ENCODE measurements around the gene CAMK2B.

Gene CAMK2B

DNA sequence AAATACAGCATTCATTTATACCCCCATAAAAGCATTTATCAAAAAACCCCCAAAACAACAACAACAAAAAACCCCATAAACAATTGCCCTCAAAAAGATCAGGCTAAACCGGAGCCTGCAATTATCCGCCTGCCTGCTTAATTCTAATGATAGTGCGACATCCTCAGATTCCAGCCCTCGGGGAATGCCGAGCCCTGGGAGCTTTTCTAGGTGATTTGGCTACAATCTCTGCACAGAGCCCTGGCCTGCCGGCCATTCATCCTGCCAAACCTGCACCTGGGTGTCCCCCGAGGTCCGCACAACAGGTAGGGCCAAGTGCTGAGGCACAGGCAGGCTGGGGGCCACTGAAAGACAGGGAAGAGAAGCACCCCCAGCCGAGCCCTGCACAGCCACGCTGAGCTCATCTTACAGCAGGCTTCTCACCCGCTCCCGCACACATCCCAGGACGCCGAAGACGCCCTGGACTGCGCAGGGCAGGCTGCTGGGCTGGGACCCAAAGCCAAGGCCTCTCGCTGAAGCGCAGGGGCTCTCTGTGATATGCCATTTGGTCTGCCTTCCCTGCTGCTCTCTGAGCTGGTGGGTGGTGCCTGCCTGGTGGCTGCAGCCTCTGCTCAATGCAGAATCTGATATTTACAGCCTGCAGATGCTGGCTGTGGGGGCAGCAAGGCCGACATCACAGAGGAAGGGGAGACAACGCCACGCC lies 57.5 kb downstream of the CAMK2B start:
- TF ChIP-seq, protein P1, sequence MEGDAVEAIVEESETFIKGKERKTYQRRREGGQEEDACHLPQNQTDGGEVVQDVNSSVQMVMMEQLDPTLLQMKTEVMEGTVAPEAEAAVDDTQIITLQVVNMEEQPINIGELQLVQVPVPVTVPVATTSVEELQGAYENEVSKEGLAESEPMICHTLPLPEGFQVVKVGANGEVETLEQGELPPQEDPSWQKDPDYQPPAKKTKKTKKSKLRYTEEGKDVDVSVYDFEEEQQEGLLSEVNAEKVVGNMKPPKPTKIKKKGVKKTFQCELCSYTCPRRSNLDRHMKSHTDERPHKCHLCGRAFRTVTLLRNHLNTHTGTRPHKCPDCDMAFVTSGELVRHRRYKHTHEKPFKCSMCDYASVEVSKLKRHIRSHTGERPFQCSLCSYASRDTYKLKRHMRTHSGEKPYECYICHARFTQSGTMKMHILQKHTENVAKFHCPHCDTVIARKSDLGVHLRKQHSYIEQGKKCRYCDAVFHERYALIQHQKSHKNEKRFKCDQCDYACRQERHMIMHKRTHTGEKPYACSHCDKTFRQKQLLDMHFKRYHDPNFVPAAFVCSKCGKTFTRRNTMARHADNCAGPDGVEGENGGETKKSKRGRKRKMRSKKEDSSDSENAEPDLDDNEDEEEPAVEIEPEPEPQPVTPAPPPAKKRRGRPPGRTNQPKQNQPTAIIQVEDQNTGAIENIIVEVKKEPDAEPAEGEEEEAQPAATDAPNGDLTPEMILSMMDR (IDR thresholded peaks at IDR 0.05; ENCODE audit: borderline replicate concordance, extremely low read depth, low read length, poor library complexity, severe bottlenecking), result no peak
- TF ChIP-seq EZH2 (IDR thresholded peaks at IDR 0.05; ENCODE audit: borderline replicate concordance, low read depth, low read length, severe bottlenecking), result no peak
- no peak for ATAC-seq (ENCODE audit: insufficient read depth, low read depth)
- Histone ChIP-seq H3K27me3 (ENCODE audit: insufficient read depth, low read length, poor library complexity) (peaks cover 34% of the 10 kb centered on the region), H4K20me1 (ENCODE audit: insufficient read depth, low read length) (no peaks in the 10 kb centered on the region), H3K27ac (ENCODE audit: low read length) (no peak overlapping the region), H3K4me1 (ENCODE audit: insufficient read depth, low read length) (no peaks in the 10 kb centered on the region), H3K4me3 (ENCODE audit: low read depth in 1 of 2, low read length in 2 of 2) (no peak overlapping the region), H3K9ac (ENCODE audit: low read depth, low read length) (no peak overlapping the region), H3K4me2 (ENCODE audit: insufficient read depth, low read length) (no peak overlapping the region), H3K9me3 (ENCODE audit: insufficient read depth, low read length, severe bottlenecking) (no peaks in the 10 kb centered on the region), H3K79me2 (ENCODE audit: insufficient read depth, low read length) (no peaks in the 10 kb centered on the region), H3K36me3 (ENCODE audit: insufficient read depth, low read length) (no peaks in the 10 kb centered on the region), H2AFZ (ENCODE audit: low read depth, low read length) (no peak overlapping the region)
- no peak for DNase-seq

- Histone ChIP-seq H4K20me1 (ENCODE audit: insufficient read depth, low read length) (no peaks in the 10 kb centered on the region), H3K4me2 (ENCODE audit: insufficient read depth, low read length) (no peak overlapping the region), H3K9me3 (ENCODE audit: insufficient read depth, low read length, severe bottlenecking) (no peaks in the 10 kb centered on the region), H3K27ac (ENCODE audit: low read length) (no peak overlapping the region), H3K79me2 (ENCODE audit: insufficient read depth, low read length) (no peaks in the 10 kb centered on the region), H3K9ac (ENCODE audit: low read depth, low read length) (no peak overlapping the region), H3K27me3 (ENCODE audit: insufficient read depth, low read length, poor library complexity) (peaks cover 34% of the 10 kb centered on the region), H3K4me3 (ENCODE audit: low read depth in 1 of 2, low read length in 2 of 2) (no peak overlapping the region), H3K4me1 (ENCODE audit: insufficient read depth, low read length) (no peaks in the 10 kb centered on the region), H2AFZ (ENCODE audit: low read depth, low read length) (no peak overlapping the region), H3K36me3 (ENCODE audit: insufficient read depth, low read length) (no peaks in the 10 kb centered on the region)
- TF ChIP-seq, protein P1 (IDR thresholded peaks at IDR 0.05; ENCODE audit: borderline replicate concordance, extremely low read depth, low read length, poor library complexity, severe bottlenecking), result no peak
- TF ChIP-seq EZH2 (IDR thresholded peaks at IDR 0.05; ENCODE audit: borderline replicate concordance, low read depth, low read length, severe bottlenecking), result no peak
- no peak for ATAC-seq (ENCODE audit: insufficient read depth, low read depth)
- DNase-seq, result no peak
Measured at GRCh38 chr7:44267178-44267577, 58.2 kb downstream of the CAMK2B start.

DNA sequence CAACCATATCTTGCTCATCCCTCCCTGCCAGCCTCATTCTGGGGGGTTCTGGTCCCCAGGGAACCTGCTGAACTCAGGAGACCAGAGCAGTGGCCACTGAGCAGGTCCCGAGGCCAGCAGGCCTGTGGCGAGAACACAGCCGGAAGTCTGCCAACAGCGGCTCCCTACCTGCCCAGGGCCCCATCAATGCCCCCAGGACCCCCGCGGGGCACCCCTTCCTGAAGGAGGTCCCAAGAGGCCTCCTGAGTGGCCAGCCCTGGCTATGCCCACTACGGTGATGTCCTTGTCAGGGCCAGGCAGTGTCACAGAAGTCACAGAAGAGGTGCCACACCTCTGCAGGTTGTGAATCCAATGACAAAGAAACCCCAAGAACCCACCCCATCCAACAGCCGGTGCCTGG lies 58.9 kb downstream of the CAMK2B start:
- Histone ChIP-seq H3K9ac (ENCODE audit: low read depth, low read length) (no peak overlapping the region), H3K36me3 (ENCODE audit: insufficient read depth, low read length) (no peaks in the 10 kb centered on the region), H3K9me3 (ENCODE audit: insufficient read depth, low read length, severe bottlenecking) (no peaks in the 10 kb centered on the region), H3K27ac (ENCODE audit: low read length) (no peak overlapping the region), H3K4me3 (ENCODE audit: low read depth in 1 of 2, low read length in 2 of 2) (no peak overlapping the region), H3K4me2 (ENCODE audit: insufficient read depth, low read length) (no peak overlapping the region), H3K79me2 (ENCODE audit: insufficient read depth, low read length) (no peaks in the 10 kb centered on the region), H4K20me1 (ENCODE audit: insufficient read depth, low read length) (no peaks in the 10 kb centered on the region), H2AFZ (ENCODE audit: low read depth, low read length) (no peak overlapping the region), H3K27me3 (ENCODE audit: insufficient read depth, low read length, poor library complexity) (peaks cover 34% of the 10 kb centered on the region), H3K4me1 (ENCODE audit: insufficient read depth, low read length) (no peaks in the 10 kb centered on the region)
- ATAC-seq (ENCODE audit: insufficient read depth, low read depth), result no peak
- no peak for TF ChIP-seq EZH2 (IDR thresholded peaks at IDR 0.05; ENCODE audit: borderline replicate concordance, low read depth, low read length, severe bottlenecking)
- TF ChIP-seq, protein P1 (IDR thresholded peaks at IDR 0.05; ENCODE audit: borderline replicate concordance, extremely low read depth, low read length, poor library complexity, severe bottlenecking), result no peak
- DNase-seq, result no peak
